BE2C (cell line): ENCODE results near the gene NELL1.

Experiments
- DNase-seq: peaks from one replicate; pipeline ENCODE4 v3.0.0-alpha.2; 2020
- H3K27me3 ChIP-seq: fragments of 250-450 bp; sonication (Bioruptor Pico); 2 replicates; pipeline ENCODE4 v1.5.1; 2020; ENCODE audit warnings: mild to moderate bottlenecking
- H3K36me3 ChIP-seq: fragments of 250-450 bp; sonication (Bioruptor Pico); 2 replicates; pipeline ENCODE4 v1.5.1; 2020; ENCODE audit warnings: mild to moderate bottlenecking
- H3K4me1 ChIP-seq: fragments of 250-450 bp; sonication (Bioruptor Pico); 2 replicates; pipeline ENCODE4 v1.5.1; 2020
- H3K4me3 ChIP-seq: 2 replicates; pipeline ENCODE4 v1.5.1; 2011; ENCODE audit warnings: low read depth, low read length
- H3K9me3 ChIP-seq: fragments of 250-450 bp; sonication (Bioruptor Pico); 2 replicates; pipeline ENCODE4 v1.5.1; 2020
- CTCF ChIP-seq: IDR thresholded peaks from 2 replicates; pipeline ENCODE4 v1.5.1; 2012; ENCODE audit warnings: mild to moderate bottlenecking, low read depth, low read length

NELL1 gene

DNA sequence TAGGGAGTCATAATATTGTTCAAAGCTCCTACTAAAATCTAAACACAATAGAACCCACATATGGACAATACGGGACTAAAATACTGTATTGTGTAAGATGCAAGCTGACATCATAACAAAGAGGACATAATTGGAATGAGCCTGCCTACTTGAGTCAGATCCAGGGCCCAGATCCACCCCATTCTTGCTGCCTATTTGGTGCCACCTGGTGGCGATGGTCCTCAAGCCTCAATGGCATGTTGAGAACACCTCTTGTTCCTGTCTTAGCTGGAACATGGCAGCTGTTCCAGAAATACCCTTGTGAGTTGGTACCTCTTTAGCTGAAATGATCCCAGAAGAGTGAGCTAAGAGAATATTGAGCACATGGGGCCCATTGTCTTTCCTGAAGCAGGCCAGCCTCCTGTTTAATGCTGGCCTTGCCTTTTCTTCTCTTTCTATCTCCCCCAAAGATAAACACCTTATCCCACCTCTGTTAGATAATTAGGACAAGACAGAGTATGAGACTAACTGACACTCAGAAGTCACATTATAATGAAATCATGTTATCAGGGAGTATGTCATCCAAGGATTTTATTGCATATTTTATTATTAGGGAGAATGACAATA is 842.6 kb downstream of the NELL1 start:
- no peaks in the 10 kb centered on the region for H3K9me3 ChIP-seq
- peak; percentile 78 for TF ChIP-seq CTCF
- H3K27me3 ChIP-seq, result no peaks in the 10 kb centered on the region
- H3K36me3 ChIP-seq, result no peaks in the 10 kb centered on the region
- no peak overlapping the region for H3K4me3 ChIP-seq
- no peaks in the 10 kb centered on the region for H3K4me1 ChIP-seq
- DNase-seq, result peak; percentile 80

DNA sequence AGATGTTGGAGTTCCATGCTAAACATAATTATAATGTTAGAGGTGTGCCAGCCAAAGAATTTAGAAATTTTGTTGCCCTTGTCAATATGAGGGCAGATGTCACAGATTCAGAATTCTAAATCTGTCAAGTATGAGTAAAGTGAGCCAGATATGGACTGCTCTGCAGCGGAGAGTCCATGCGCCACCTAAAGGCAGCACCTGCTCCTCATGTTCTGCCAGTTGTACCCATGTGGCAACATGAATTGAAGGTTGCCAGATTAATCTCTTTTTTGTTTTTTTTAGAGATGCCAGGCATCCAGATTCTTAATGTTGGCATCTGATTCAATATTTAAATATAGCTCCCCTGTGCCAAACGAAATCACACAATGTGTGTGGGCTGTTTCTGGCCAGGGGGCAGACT is 844.9 kb downstream of the NELL1 start:
- Histone ChIP-seq H3K4me1 (no peaks in the 10 kb centered on the region), H3K36me3 (no peaks in the 10 kb centered on the region), H3K4me3 (no peak overlapping the region), H3K9me3 (no peaks in the 10 kb centered on the region), H3K27me3 (no peaks in the 10 kb centered on the region)
- DNase-seq, result peak; percentile 24
- TF ChIP-seq CTCF, result peak; percentile 52

DNA sequence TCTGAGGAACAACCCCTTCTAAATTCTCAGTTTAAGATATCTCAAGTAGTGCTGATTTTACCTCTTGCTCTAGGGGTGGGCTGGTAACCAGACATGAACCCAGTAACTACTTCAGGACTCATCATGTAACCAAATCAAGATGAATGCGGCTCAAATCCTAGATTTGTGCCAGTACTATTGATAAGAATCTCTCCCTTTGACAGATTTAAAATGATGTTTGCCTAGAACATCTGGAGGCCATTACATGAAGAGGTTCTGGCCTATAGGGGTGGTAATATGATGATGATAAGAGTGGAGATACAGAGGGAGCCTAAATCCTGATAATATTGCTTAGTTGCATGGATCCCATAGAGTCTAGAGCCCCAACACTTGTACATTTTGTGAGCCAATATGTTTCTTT is 850.9 kb downstream of the NELL1 start:
- Histone ChIP-seq H3K4me3 (no peak overlapping the region), H3K9me3 (no peaks in the 10 kb centered on the region), H3K27me3 (no peaks in the 10 kb centered on the region), H3K4me1 (no peaks in the 10 kb centered on the region), H3K36me3 (no peaks in the 10 kb centered on the region)
- TF ChIP-seq CTCF, result no peak
- no peak for DNase-seq

GRCh38 chr11:21529187-21529586 is 859.8 kb downstream of the NELL1 start:
- no peak for TF ChIP-seq CTCF
- Histone ChIP-seq H3K27me3 (no peaks in the 10 kb centered on the region), H3K4me1 (no peaks in the 10 kb centered on the region), H3K4me3 (no peak overlapping the region), H3K36me3 (no peaks in the 10 kb centered on the region), H3K9me3 (no peaks in the 10 kb centered on the region)
- DNase-seq, result no peak

DNA sequence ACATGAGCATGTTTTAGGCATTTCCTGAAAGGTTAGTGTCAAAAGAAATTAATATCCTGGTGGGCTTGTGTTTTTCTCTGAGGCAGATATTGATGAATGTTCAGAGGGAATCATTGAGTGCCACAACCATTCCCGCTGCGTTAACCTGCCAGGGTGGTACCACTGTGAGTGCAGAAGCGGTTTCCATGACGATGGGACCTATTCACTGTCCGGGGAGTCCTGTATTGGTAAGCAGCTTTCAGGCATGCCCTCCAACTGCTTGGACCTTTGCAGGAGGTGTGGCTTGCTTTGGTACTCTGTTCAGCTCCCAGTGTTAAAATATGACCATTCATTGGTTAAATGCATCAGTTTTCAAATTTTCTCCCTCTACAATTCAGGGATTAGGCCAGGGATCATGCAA is 864.9 kb downstream of the NELL1 start:
- H3K27me3 ChIP-seq, result no peaks in the 10 kb centered on the region
- DNase-seq, result no peak
- TF ChIP-seq CTCF, result no peak
- no peaks in the 10 kb centered on the region for H3K4me1 ChIP-seq
- H3K4me3 ChIP-seq, result no peak overlapping the region
- no peaks in the 10 kb centered on the region for H3K36me3 ChIP-seq
- no peaks in the 10 kb centered on the region for H3K9me3 ChIP-seq

GRCh38 chr11:21537980-21538379 is 868.6 kb downstream of the NELL1 start:
- Histone ChIP-seq H3K4me1 (no peaks in the 10 kb centered on the region), H3K9me3 (no peaks in the 10 kb centered on the region), H3K36me3 (no peaks in the 10 kb centered on the region), H3K4me3 (no peak overlapping the region), H3K27me3 (no peaks in the 10 kb centered on the region)
- DNase-seq, result no peak
- no peak for TF ChIP-seq CTCF
